Mammary microvascular endothelial cell (primary cell): ENCODE data around the gene TP53TG3. TPM values are rescaled to one million over a fixed set of nuclear protein-coding genes. Genes with fewer than 3 reads are reported as not detected.

Experiments
- total RNA-seq: library from RNA; depleted of rRNA; stranded (reverse); fragments of >200 nt; gene quantifications from 2 replicates; pipeline ENCODE4 v1.2.3, GENCODE V29; 2015

TP53TG3 gene, protein sequence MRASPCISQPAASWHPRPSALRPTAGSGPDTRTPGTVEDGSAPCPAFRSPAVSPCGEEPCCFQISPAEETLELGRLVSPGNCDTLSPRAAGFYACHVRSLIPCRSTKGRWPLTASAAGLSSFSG
- total RNA-seq = not detected in 2 replicates

DNA sequence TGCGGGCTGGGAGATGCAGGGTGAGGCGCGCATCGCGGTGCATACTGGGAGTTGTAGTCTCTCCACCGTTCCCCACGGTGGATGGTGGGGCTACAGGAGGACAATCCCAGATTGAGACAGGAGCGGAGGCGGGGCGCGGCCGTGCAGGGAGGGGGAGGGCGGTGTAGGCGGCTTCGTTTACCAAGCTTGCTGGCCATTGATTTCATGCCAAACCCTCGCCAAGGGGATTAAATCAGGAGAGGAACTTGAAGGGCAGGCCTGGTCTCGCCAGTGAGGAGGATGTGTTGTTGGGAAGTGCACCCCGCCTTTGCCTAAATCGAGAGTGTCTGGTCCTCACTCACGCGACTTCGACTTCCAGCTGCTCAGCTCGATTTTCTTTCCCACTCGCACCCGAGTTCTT lies at the start of gene TP53TG3:
TP53TG3 (minus strand) TSS at position 101 of the 400 bp plus-strand sequence; CDS start at position 33, 68 bp downstream.

